ENCODE measurements around the gene CHADL. TPM values are rescaled to one million over a fixed set of nuclear protein-coding genes. Genes with fewer than 3 reads are reported as not detected.

Gene CHADL
- total RNA-seq, 1 donor = 0.43 TPM

DNA sequence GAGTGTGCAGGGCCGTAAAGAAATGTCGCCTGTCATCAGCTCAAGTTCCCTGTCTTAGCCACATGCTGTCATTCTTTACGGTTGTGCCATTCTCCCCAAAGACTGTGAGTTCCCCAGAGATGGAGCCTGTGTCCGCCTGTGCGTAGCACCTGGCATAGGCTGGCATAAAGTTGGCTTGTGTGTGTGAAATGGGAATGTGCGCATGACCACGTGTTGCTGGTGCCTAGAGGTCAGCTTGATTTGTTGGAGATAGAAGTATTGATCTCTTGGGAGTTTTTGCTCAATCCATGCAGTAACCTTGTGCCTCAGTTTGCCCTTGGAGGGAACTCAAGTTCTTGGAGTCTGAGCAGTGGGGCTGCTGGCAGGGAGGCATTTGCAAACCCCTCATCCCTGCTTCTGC lies 9.4 kb downstream of the CHADL start:
- no peak for DNase-seq (ENCODE audit: low read depth)
- no peak for TF ChIP-seq CTCF (IDR thresholded peaks at IDR 0.05; ENCODE audit: insufficient read depth, low read depth, low read length)

DNA sequence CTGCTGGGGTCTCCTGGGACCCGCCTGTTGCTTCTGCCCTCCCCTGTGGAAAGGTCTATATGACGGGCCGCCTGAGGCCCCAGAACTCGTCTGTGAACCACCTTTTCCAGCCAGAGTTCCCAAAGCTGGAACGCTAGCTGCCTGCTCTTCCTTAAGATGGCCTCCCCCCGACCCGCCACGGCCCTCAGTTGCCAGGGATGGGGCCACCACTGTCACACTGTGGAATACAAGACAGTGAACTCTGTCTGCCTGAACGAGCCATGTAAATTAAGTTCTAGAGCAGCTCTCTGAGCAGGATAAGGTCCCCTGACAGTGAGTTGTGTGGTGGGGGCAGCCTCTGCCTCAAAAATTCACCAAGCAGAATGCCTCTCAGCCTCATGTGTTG lies 10.3 kb downstream of the CHADL start:
- no peak for TF ChIP-seq CTCF (IDR thresholded peaks at IDR 0.05; ENCODE audit: insufficient read depth, low read depth, low read length)
- H3K4me3 ChIP-seq (ENCODE audit: low read depth, low read length) = no peak overlapping the region
- DNase-seq (ENCODE audit: low read depth) = no peak

More for the DNA sequence above, 9.4 kb downstream of the CHADL start:
- no peak overlapping the region for H3K4me3 ChIP-seq (ENCODE audit: low read depth, low read length)

DNA sequence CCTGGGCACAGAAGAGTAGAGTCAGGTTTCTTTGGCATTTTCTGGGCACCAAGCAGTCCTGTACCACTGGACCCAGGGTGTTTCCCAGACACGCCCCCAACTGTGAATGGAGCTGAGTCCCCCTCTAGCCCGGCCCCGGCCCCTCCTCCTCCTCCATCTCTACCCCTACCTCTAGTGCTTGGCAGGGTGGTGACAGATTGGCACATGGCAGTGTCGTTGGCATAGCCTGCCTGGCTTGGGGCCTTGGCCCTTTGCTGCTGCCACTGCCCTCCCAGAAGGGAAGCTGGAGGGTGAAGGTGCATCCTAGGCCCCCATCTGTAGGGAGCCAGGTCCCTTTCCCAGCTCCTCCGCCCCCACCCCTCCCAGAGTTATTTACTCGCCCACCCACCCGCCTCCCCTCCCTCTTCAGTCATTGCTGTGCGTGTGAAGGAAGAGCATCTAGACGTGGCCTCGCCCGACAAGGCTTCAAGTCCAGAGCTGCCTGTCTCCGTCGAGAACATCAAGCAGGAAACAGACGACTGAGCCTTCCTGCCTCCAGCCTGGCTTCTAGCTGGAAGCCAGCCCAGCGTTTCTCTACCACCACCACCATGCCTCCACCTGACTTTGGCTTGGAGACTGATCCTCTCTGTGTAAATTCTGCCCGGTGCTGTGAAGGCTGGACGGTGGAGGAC lies 10.9 kb downstream of the CHADL start:
- H3K4me3 ChIP-seq (ENCODE audit: low read depth, low read length) = no peak overlapping the region
- no peak for DNase-seq (ENCODE audit: low read depth)
- TF ChIP-seq CTCF (IDR thresholded peaks at IDR 0.05; ENCODE audit: insufficient read depth, low read depth, low read length) = no peak

DNA sequence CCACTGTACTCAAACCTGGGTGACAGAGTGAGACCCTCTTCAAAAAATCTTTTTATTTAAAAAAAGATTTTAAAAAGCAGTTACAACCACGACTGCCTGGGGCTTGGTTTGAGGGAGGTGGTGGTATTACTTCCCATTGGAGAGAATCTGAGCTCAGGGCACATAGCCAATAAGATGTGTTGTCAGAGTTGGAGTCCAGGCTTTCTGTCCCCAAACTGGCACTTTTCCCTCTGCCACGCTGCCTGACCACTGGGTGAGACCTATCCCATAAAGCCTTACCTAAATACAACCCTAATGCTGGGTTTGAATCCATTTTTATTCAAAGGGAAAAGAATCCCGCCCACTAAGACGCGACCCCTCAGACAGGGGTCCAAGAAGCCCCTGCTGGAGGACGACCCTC lies 11.5 kb downstream of the CHADL start:
- no peak for DNase-seq (ENCODE audit: low read depth)
- no peak for TF ChIP-seq CTCF (IDR thresholded peaks at IDR 0.05; ENCODE audit: insufficient read depth, low read depth, low read length)

DNA sequence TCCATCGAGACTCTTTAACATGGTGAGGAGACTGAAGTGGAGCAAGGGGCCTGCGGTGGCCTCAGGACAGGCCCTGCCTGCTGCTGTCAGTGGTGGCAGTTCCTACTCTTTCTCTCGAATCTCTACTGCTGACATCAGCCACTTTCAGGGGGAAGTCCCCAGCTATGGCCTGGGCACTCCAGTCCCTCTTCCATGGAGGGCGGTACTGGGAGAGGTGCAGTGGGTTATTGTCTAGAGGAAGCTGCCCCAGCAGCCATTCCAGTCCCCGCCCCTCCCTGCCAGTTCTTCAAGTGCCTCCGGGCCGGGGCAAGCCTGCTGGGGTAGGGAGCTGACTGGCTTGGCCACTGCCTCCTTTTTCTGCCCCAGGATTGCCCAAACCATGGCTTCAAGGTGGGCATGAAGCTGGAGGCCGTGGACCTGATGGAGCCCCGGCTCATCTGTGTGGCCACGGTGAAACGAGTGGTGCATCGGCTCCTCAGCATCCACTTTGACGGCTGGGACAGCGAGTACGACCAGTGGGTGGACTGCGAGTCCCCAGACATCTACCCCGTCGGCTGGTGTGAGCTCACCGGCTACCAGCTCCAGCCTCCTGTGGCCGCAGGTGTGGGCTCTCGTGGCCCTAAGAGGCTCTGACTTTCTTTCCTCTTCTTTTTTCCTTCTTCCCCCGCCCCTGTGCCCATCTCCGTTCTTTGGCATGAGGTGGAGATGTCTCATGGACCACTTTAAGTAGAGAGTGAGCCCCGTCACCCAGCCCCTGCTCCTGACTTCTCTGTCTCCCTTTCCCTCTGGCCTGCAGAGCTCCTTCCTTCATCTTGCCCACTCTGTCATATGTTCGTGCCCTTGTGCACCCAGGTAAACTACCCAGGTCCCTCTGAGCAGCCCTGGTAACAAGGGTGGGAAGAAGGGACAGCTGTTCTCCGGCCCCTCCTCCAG lies 13.7 kb downstream of the CHADL start:
- H3K4me3 ChIP-seq (ENCODE audit: low read depth, low read length) = no peak overlapping the region
- no peak for DNase-seq (ENCODE audit: low read depth)
- no peak for TF ChIP-seq CTCF (IDR thresholded peaks at IDR 0.05; ENCODE audit: insufficient read depth, low read depth, low read length)

More for the DNA sequence above, 11.5 kb downstream of the CHADL start:
- no peak overlapping the region for H3K4me3 ChIP-seq (ENCODE audit: low read depth, low read length)

- H3K4me3 ChIP-seq (ENCODE audit: low read depth, low read length) = no peak overlapping the region
- no peak for TF ChIP-seq CTCF (IDR thresholded peaks at IDR 0.05; ENCODE audit: insufficient read depth, low read depth, low read length)
- no peak for DNase-seq (ENCODE audit: low read depth)
Measured at GRCh38 chr22:41223535-41223934, 17.2 kb downstream of the CHADL start.
